NCI-H2107 (cell line): ENCODE results near the gene ANKRD11.
"Not testable (repeated sequence)": the region's sequence is repeated elsewhere in the genome, so short reads cannot be mapped to it uniquely, and the experiment has no call there.

ENCODE experiments used
- DNase-seq: peaks from one replicate; lab custom pipeline; 2025; lab: John Stamatoyannopoulos, UW

The ANKRD11 gene

GRCh38 chr16:89402962-89403361, 87.4 kb downstream of the ANKRD11 start:
- no peak for DNase-seq

GRCh38 chr16:89401641-89402445, 88.5 kb downstream of the ANKRD11 start:
- DNase-seq: no peak

GRCh38 chr16:89401205-89401604, 89.2 kb downstream of the ANKRD11 start:
- no peak for DNase-seq

DNA sequence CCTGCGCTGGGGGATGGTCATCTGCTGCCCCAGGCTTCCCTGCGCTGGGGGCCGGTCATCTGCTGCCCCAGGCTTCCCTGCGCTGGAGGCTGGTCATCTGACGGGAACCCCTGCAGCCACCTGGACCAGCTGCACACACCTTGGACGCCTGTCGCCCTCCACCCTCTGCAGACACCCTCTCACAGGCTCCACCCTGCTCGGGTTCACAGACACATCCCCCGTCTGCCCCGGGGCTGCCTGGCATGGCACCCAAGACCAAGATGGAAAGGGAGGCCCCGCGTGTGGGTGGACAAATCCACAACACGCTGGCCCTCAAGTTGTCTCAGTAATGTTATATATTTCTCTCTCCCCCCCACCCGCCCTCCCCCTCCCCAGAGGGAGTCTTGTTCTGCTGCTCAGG, 89.6 kb downstream of the ANKRD11 start:
- no peak for DNase-seq

DNA sequence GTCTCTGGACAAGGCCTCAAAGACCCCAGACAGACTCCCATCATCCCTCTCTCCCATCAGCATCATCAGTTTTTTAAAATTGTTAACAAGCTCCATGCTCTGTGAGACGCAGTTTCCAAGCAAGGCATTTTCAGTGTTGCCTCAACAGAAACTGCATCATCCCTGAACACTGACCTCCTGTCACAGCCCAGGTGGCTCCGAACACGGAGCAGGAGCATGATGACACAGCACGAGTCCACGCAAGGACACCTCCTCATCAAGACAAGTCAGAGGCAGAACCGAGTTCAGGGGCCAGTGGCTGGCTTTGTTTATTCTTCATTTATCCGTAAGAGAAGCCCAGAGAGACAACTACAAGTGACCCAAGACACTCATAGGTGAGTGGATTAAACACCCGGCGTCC, 91.4 kb downstream of the ANKRD11 start:
- DNase-seq: no peak

GRCh38 chr16:89397331-89397861, 93.0 kb downstream of the ANKRD11 start:
- no peak for DNase-seq

DNA sequence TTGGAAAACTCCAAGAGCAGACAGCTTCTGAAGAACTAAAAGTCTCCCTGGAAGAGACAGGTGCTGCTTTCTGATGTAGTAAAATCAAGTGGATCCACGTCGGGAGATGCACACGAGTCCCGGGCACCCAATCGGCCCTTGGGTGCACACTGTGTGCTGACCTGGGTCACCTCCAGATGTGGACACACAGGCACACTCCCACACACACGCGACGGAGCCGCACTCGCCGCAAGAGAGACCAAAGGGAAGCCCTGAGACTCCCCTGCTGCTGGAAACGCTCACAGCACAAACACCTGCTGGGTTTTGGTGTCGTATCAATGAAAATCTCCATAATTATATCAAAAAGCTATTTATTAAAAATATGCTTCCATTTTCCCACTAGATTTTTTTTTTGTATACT, 94.2 kb downstream of the ANKRD11 start:
- no peak for DNase-seq

DNA sequence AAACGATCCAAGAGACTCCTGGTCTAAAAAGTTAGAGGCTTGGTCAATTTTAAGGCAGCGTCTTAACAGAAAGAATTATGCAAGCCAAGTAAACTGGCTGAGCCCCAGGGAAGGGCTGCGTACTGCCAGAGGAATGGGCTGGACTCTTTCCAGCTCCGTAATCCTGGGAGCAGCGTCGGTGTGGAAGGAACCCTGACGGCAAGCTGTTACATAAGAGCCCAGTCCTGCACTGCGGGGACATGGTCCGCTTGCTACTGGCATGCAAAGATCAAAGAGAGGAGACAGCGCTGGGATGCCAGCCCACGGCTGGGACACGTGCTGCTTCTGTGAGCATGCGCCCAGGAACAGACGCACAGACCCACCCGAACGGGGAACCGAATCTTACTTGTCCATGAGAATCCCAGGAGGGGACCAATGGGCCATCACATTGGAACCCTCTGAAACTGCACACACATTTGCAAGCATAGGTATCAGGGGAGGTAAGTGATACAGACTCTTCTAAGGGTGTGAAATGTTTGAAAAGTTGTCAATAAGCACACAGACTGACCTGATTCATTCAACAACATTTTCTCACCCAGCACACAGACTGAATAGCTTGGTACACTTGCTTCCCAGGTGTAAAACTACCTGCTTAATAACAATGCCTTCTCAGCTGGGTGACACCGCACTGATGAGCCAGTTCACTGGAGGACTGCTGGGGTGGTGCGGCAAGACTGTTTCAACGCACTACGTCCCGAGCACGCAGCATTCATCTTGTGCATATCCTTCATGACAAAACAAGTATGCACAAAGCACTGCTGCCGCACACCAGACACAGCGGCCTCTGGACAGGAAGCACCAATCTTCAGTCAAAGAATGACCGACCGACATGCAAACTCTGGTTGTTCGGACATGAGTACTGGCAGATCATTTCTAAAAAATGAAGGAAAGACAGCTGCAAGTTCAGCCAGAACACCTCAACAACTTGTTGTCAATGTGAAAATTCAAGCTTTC, 94.9 kb downstream of the ANKRD11 start:
- peak; percentile 27 for DNase-seq

DNA sequence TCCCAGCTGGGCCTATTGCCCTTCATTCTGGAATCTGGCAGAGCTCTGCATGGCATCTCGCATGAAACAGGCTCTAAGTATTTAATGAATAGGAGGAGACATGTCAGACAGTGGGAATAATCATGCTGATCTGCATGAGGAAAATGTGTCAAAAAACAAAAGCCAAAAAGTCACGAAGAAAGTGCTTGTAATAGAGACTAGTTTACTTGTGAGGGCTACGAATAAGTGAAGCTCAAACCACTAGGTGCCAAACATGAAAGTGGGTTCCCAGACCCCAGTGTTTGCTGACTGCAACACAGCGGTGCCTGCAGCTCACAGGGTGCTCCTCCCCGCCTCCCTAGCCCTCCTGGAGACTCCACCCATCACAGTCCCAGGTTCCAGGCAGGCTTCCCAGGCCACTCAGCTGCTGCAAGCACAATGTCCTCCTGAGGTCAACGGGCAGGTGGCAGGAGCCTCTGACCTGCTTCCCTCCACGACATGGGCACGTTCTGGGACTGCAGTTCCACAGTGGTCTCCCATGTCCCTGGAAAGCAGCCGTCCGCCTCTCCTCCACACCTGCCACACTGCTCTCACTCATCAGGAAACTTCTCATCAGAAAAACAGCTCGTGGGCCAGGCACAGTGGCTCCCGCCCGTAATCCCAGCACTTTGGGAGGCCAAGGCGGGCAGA, 96.5 kb downstream of the ANKRD11 start:
- DNase-seq: no peak

GRCh38 chr16:89392881-89393737, 97.3 kb downstream of the ANKRD11 start:
- DNase-seq: no peak

- DNase-seq: not testable (repeated sequence)
Measured at GRCh38 chr16:89390224-89390583, 100.2 kb downstream of the ANKRD11 start.

DNA sequence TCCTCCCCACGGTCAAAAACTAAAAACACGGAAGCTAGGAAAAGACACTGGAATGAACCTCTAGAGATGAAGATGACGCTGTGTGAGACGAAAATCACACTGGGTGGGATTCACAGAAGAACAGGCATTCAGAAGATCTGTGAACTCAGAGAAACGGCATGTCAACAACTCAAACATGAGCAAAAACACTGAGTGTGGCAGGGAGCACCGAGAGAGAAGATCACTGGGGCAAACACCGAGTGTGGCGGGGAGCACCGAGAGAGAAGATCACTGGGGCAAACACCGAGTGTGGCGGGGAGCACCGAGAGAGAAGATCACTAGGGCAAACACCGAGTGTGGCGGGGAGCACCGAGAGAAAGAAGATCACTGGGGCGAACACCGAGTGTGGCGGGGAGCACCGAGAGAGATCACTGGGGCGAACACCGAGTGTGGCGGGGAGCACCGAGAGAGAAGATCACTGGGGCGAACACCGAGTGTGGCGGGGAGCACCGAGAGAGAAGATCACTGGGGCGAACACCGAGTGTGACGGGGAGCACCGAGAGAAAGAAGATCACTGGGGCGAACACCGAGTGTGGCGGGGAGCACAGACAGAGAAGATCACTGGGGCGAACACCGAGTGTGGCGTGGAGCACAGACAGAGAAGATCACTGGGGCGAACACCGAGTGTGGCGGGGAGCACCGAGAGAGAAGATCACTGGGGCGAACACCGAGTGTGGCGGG, 100.7 kb downstream of the ANKRD11 start:
- DNase-seq: not testable (repeated sequence)

DNA sequence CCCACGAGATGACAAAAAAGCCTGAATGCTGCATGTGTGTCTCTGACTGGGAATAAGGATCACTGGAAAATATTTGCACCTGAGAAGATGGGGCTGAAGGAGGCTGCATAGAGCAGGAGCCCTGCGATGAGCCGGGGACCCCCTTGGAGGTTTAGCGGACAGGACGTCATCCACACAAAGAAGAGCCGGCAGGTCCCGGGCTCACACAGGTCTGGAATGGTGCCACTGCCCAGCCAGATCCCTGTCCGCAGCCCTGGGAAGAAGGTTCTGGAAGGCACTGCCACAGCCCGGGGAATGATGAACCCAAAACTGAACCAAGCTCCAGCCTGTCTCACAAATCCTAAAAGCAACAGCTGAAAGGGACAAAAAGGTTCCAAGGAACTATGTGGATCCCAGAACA, 101.8 kb downstream of the ANKRD11 start:
- DNase-seq: no peak

DNA sequence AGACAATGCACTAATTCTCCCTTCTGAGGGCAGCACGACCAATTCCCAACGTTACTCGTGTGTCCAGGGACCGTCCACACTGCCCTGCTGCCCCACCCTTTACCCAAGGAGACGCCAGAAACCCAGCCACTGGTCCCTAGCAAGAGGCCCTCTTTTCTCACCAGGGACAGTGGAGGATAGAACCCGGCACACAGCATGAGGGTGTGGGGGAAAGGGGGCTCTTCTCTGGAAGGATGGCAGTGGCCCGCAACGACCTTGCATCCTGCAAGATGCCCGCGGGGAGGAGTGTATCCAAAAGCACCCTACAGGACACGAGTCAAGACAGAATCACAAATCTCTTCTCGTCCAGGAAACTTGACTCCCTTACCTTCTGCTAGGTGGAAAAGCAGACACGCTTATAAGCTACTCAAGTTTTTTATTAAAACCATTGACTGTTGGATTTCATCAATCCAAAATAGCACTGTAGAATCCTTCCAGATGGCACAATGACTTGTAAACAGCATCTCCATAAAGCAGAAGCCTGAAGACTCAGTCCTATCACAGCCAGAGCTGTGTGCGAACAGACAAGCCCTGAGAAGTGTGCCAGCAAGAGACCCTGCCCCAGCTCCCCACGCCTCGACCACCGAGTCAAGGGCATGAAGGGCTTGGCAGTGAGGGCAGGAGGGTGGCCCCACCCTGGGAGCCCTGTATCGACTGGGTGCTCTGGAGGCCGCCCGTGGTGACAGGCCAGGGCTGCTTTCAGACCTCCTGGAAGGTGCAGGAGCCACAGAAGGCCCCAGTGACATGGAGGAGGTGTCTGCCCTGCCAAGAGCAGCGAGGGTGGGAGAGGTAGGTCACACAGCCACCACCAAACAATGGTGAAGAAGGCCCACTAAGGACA, 103.8 kb downstream of the ANKRD11 start:
- DNase-seq: no peak

GRCh38 chr16:89385712-89386111, 104.6 kb downstream of the ANKRD11 start:
- no peak for DNase-seq

GRCh38 chr16:89384282-89384681, 106.1 kb downstream of the ANKRD11 start:
- DNase-seq: no peak

GRCh38 chr16:89383095-89384003, 107.0 kb downstream of the ANKRD11 start:
- no peak for DNase-seq

- not testable (repeated sequence) for DNase-seq
Measured at GRCh38 chr16:89382555-89382954, 107.8 kb downstream of the ANKRD11 start.
